Cardiac muscle cell (in vitro differentiated cells and primary cell): ENCODE results near the gene HS3ST4. TPM values are rescaled to one million over a fixed set of nuclear protein-coding genes. Genes with fewer than 3 reads are reported as not detected.
A peak's percentile ranks its signal among the peaks of the same experiment; 100 is the strongest.

Experiments used
- DNase-seq, 2 donors: peaks; one replicate each; pipeline versions ENCODE4 v3.0.0 to v3.0.0-alpha.2; 2010 to 2017; ENCODE audit warnings: low read depth in 1 of 2, low spot score in 1 of 2
- H3K27ac ChIP-seq: fragments of 200-600 bp; sonication (generic); 2 replicates; pipeline ENCODE4 v1.5.1; 2016
- H3K27me3 ChIP-seq: fragments of 200-600 bp; sonication (generic); 2 replicates; pipeline ENCODE4 v1.6.0; 2016; ENCODE audit warnings: control low read depth
- H3K36me3 ChIP-seq: fragments of 200-600 bp; sonication (generic); 2 replicates; pipeline ENCODE4 v1.5.1; 2016; ENCODE audit warnings: control low read depth
- H3K4me1 ChIP-seq: fragments of 200-600 bp; sonication (generic); 2 replicates; pipeline ENCODE4 v1.8.1; 2017; ENCODE audit warnings: low read depth, mild to moderate bottlenecking, mixed run types
- H3K4me3 ChIP-seq: fragments of 200-600 bp; sonication (generic); 2 replicates; pipeline ENCODE4 v1.5.1; 2016; ENCODE audit warnings: mild to moderate bottlenecking
- H3K9me3 ChIP-seq: fragments of 200-600 bp; sonication (generic); 2 replicates; pipeline ENCODE4 v1.5.1; 2017; ENCODE audit warnings: low read depth, mild to moderate bottlenecking, control low read depth
- CTCF ChIP-seq: IDR thresholded peaks from 2 replicates; pipeline ENCODE4 v1.5.1; 2012; ENCODE audit warnings: low read depth, mild to moderate bottlenecking, low read length
- polyA plus RNA-seq: library from polyadenylated mRNA; unstranded; fragments of >200 nt; fragmentation: Nextera tagmentation; extraction: Ambion mirVana; gene quantifications from 2 replicates; pipeline ENCODE4 v1.2.1, GENCODE V29; 2016
- total RNA-seq: library from RNA; depleted of rRNA; stranded (reverse); fragments of >200 nt; gene quantifications from 2 replicates; pipeline ENCODE4 v1.2.3, GENCODE V29; 2016

The HS3ST4 gene
- total and polyA plus RNA-seq, 2 experiments from 2014 or later: 0.13 to 0.27 TPM

GRCh38 chr16:25689137-25689836 is 2.5 kb upstream of the HS3ST4 start:
- H3K4me1 ChIP-seq: no peaks in the 10 kb centered on the region
- peaks cover 49% of the 10 kb centered on the region for H3K27me3 ChIP-seq
- TF ChIP-seq CTCF: no peak
- no peaks in the 10 kb centered on the region for H3K36me3 ChIP-seq
- H3K9me3 ChIP-seq: no peaks in the 10 kb centered on the region
- H3K27ac ChIP-seq: no peak overlapping the region
- no peak overlapping the region for H3K4me3 ChIP-seq
- DNase-seq: no peak

- no peak for TF ChIP-seq CTCF
- Histone ChIP-seq H3K4me1 (no peaks in the 10 kb centered on the region), H3K36me3 (no peaks in the 10 kb centered on the region), H3K4me3 (no peak overlapping the region), H3K27ac (no peak overlapping the region), H3K9me3 (no peaks in the 10 kb centered on the region), H3K27me3 (peaks cover 62% of the 10 kb centered on the region)
- no peak for DNase-seq
Measured at GRCh38 chr16:25690552-25691143, 1.1 kb upstream of the HS3ST4 start.

- peaks cover 68% of the 10 kb centered on the region for H3K27me3 ChIP-seq
- no peak overlapping the region for H3K27ac ChIP-seq
- DNase-seq: peak in 1 of 2 donors; percentile 48
- H3K36me3 ChIP-seq: no peaks in the 10 kb centered on the region
- H3K9me3 ChIP-seq: no peaks in the 10 kb centered on the region
- H3K4me3 ChIP-seq: peak overlapping the region; percentile 53
- no peak for TF ChIP-seq CTCF
- no peaks in the 10 kb centered on the region for H3K4me1 ChIP-seq
Measured at GRCh38 chr16:25692351-25692741, 587 bp downstream of the HS3ST4 start.

- Histone ChIP-seq H3K27ac (no peak overlapping the region), H3K36me3 (no peaks in the 10 kb centered on the region), H3K27me3 (peaks cover 68% of the 10 kb centered on the region), H3K4me3 (peak overlapping the region; percentile 53), H3K9me3 (no peaks in the 10 kb centered on the region), H3K4me1 (no peaks in the 10 kb centered on the region)
- peak in 1 of 2 donors; percentile 72 for DNase-seq
- no peak for TF ChIP-seq CTCF
Measured at GRCh38 chr16:25692742-25693508, 1.2 kb downstream of the HS3ST4 start.

- Histone ChIP-seq H3K9me3 (no peaks in the 10 kb centered on the region), H3K27me3 (peaks cover 68% of the 10 kb centered on the region), H3K4me3 (no peak overlapping the region)
Measured at GRCh38 chr16:25693631-25694030, 1.9 kb downstream of the HS3ST4 start.

More at GRCh38 chr16:25693631-25694030, 1.9 kb downstream of the HS3ST4 start:
- TF ChIP-seq CTCF: no peak
- DNase-seq: no peak
- Histone ChIP-seq H3K27ac (no peak overlapping the region), H3K36me3 (no peaks in the 10 kb centered on the region), H3K4me1 (no peaks in the 10 kb centered on the region)
